PC-9 (cell line): ENCODE measurements around the gene CABLES2.

Source experiments
- EZH2 ChIP-seq: fragments of 200-600 bp; sonication (generic); IDR thresholded peaks from 2 replicates; pipeline ENCODE4 v1.8.0; 2017; ENCODE audit warnings: antibody characterized with exemption, low read depth
- TF ChIP-seq, protein P1 (sequence below): fragments of 200-600 bp; sonication (generic); conservative IDR thresholded peaks from 2 replicates; pipeline ENCODE4 v1.6.1; 2017; ENCODE audit warnings: mixed run types, antibody characterized with exemption, mild to moderate bottlenecking, moderate library complexity

DNA sequence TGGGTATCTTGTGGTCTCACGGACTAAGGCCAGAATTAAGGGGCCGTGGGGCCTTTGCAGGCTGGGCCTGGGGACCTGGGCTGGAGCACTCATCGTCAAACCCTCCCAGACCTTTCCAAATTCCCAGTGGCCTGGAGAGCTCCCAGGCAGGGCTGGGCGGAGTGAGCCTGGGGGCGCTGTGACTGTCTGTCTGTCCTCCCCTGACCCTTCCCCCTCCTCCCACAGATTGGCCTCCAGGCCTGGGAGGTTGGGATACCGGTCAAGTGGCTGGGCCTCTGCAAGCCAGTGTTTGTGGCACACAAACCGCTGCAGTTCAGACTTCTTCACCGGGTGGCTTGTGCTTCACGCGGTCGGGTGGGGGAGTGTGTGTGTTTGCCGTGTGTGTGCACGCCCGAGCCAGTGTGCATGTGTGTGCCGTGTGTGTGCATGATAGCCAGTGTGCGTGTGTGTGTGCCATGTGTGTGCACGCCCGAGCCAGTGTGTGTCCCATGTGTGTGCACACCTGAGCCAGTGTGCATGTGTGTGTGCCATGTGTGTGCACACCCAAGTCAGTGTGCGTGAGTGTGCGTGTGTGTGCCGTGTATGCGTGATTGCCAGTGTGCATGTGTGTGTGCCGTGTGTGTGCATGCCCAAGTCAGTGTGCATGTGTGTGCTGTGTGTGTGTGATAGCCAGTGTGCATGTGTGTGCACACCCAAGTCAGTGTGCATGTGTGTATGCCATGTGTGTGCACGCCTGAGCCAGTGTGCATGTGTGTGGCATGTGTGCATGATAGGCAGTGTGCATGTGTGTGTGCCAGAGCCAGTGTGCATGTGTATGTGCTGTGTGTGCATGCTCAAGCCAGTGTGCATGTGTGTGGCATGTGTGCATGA is 14.0 kb upstream of the CABLES2 start:
- TF ChIP-seq, protein P1, sequence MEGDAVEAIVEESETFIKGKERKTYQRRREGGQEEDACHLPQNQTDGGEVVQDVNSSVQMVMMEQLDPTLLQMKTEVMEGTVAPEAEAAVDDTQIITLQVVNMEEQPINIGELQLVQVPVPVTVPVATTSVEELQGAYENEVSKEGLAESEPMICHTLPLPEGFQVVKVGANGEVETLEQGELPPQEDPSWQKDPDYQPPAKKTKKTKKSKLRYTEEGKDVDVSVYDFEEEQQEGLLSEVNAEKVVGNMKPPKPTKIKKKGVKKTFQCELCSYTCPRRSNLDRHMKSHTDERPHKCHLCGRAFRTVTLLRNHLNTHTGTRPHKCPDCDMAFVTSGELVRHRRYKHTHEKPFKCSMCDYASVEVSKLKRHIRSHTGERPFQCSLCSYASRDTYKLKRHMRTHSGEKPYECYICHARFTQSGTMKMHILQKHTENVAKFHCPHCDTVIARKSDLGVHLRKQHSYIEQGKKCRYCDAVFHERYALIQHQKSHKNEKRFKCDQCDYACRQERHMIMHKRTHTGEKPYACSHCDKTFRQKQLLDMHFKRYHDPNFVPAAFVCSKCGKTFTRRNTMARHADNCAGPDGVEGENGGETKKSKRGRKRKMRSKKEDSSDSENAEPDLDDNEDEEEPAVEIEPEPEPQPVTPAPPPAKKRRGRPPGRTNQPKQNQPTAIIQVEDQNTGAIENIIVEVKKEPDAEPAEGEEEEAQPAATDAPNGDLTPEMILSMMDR, result no peak
- TF ChIP-seq EZH2, result no peak
